GM12892 (cell line): Measurements from ENCODE around the gene LARP4B.

ENCODE experiments used
- POLR2A ChIP-seq: IDR thresholded peaks from 2 replicates; pipeline ENCODE4 v1.6.1; 2011; ENCODE audit warnings: low read depth, low read length, control low read depth
- POLR2AphosphoS5 ChIP-seq: IDR thresholded peaks from 2 replicates; pipeline ENCODE4 v1.6.1; 2011; ENCODE audit warnings: low read depth, low read length, control low read depth

DNA sequence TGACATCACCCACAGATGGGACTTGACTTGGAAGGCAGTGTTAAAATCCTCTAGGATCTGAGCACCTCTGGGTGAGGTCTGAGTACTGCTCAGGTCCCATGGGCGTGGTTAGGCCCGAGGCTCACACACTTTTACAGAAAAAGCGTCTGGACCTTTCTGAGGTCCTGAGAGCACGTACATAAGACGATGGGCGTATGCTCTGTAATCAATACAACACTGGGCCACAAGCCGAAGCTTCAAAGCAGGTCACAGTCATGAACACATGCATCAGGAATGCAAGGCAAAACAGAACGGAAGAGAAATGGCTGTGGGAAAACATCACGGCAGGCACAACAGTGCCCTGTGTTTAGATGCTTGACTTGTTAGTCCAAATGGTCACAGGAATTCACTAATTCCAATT is 112.2 kb downstream of the LARP4B start:
- TF ChIP-seq POLR2A (no peak), POLR2AphosphoS5 (no peak)
